Fibroblast of peridontal ligament (primary cell): ENCODE measurements around the gene PRDM16.
A peak's percentile ranks its signal among the peaks of the same experiment; 100 is the strongest.

ENCODE experiments used
- DNase-seq: peaks from one replicate; pipeline ENCODE4 v3.0.0-alpha.2; 2010; ENCODE audit errors: extremely low read depth

Gene PRDM16

DNA sequence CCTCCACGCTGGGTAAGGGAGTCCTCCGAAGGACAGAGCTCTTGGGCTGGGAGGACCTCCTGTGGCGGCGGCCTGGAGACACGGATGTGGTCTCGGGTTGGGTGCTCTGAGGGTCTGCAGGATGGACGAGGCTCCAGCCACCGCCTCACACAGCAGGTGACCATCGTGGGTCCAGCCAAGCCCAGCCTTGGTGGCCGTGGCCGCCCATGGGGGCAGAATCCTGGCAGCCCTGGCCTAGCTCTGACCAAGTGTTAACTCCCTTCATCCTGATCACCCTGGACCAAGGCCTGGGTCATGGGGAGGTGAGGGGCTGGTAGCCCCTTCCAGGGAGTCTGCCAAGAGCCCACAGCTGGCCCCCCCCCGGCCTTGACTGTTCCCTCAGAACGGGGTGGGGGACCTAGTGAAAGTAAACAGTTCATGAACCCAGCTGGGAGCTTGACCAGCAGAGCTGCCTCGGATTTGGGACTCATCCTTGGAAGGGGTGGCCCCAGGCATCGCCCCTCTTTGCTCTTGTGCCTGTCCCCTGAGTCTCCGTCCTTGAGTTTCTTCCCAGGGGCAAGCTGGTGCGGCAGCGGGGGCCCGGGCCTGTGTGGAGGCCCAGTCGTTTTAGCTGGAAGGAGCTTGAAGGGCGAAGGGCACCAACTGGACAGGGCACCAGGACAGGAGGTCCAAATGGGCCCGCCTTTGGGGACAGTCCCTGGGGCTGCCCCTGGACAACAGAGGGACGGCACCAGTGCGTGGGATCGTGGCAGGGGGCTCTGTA, 403.3 kb downstream of the PRDM16 start:
- DNase-seq: no peak

DNA sequence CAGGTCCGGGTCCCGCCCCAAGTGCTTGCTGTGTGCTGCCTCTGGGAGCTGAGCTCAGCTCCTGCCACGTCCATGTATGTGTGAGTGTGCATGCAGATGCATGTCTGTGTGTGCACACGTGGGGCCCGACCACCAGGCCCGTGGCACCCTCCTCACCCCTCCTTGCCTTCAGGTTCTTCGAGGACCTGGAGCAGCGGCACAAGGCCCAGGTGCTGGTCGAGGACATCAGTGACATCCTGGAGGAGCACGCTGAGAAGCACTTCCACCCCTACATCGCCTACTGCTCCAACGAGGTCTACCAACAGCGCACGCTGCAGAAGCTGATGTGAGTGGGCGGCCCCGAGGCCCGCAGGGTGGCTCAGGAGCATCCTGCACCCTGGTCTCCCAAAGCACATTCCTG, 403.9 kb downstream of the PRDM16 start:
- DNase-seq: no peak

DNA sequence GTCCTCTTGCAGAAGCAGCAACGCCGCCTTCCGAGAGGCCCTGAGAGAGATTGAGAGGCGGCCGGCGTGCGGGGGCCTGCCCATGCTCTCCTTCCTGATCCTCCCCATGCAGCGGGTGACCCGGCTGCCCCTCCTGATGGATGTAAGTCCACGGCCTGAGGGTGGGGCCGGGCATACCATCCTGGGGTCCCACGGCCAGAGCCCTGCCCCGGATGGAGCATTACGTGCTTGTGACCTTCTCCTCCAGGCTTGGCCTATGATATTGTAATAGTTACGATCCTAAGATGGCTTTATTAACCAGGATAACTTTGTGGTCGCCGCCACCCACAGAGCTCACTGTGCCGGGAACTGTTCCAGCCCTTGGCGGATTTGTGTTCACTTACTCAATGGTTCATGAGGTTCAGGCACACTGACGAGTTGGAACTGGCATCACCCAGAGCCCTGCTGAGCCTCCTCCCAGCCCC, 404.4 kb downstream of the PRDM16 start:
- peak; percentile 89 for DNase-seq

DNA sequence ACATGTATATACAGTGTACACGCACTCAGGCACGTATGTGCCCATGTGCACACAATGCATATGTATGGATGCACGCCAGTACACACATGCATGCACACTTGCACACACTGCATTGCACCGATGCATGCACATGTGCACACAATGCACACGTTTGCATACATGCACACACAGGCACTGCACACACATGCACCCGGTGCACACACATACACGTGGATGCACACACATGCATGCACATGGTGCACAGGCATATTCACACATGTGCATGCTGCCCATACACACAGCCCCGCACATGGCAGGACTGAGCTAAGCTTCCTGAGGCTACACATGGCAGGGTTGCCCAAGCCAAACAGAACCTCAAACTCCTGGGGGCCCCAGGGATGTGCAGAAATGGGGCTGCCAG, 405.0 kb downstream of the PRDM16 start:
- DNase-seq: peak; percentile 0

DNA sequence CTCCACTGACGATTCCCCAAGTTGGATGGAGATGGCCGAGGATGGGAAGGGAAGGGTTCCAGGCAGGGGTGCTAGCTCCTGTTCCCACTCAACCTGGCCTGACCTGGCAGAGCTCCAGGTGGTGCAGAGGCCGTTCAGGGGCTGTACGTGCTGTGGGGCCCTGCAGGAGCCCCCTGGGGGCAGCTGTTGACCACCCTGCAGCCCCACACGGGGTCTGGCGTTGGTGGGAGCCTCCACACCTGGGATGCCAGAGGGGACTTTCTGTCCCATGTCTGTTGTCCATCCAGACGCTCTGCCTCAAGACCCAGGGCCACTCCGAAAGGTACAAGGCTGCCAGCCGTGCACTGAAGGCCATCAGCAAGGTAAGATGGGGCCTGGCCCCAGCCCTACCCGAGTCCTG, 405.4 kb downstream of the PRDM16 start:
- no peak for DNase-seq

DNA sequence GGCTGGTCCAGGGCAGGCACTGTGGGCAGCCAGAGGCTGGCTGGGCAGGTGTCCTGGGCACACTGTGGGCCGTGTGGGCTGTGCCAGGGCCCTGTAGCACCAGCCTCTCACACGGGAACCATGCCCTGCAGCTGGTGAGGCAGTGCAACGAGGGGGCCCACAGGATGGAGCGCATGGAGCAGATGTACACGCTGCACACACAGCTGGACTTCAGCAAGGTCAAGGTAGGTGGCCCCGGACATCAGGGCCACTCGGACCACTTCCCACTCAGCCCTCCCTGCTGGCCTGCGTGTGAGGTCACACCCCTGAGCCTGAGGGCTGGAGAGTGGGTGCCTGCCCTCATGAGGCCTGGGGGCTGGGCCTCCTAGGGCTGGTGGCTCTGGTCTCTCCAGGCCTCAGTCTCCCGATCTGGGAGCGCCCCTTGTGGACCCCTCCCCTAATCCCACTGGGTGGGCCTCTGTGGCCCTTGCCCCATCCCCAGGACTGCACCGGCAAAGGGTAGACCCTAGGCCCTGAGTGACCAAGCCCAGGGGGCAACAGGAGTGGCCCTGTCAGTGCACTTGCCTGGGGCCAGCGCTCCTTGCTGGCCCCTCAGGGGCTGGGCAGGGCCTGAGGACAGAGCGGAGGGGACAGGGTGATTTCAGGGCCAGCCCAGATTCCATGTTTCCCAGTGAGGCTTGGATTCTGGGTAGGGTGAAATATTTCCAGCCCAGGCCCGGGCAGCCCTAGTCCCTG, 407.0 kb downstream of the PRDM16 start:
- DNase-seq: no peak

DNA sequence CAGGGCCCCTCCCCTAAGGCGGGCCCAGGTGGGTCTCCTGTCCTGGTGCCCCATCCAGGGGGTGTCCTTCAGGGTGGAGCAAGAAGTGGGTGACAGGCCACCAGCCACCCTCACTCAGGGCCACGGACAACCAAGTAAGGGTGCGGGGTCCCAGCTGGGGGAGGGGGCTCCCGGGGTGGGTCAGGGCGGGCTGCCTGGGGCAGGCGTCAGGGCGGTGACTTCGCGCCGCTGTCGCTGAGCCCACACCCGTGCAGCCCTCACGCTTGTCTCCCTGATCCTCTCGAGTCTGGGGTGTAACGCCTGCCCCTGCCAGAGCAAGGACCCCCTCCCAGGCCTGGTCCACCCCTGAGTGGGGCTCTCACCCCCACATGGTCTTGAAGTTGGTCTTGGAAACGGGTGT, 407.7 kb downstream of the PRDM16 start:
- no peak for DNase-seq

DNA sequence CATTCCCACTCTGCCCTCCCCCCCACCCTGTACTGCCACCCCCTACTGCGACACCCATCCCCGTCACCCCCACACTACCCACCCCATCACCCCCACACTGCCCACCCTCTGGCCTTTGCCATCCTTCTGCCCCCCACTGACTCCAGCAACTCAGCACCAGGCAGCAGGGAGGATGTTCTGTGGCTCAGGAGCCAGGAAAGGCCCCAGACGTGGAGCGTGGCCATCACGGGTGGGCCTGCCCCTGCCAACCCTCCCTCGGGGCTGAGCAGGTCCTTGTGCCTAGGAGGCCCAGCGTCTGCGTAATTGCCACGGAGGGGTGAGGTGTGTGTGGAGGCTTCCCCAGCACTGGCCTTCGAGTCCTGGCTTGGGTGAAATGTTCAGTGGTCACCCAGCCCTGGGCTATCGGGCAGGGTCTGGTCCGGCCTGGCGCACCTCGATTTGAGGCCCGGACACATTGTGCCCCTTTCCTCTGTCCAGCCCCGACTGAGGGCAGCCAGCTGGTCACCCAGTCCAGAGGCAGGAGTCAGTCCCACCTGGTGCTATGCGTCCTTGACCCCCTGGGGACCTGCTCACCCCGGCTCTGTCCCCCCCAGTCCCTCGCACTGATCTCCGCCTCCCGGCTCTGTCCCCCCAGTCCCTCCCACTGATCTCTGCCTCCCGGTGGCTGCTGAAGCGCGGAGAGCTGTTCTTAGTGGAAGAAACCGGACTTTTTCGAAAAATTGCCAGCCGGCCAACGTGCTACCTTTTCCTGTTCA, 408.4 kb downstream of the PRDM16 start:
- peak; percentile 0 for DNase-seq

DNA sequence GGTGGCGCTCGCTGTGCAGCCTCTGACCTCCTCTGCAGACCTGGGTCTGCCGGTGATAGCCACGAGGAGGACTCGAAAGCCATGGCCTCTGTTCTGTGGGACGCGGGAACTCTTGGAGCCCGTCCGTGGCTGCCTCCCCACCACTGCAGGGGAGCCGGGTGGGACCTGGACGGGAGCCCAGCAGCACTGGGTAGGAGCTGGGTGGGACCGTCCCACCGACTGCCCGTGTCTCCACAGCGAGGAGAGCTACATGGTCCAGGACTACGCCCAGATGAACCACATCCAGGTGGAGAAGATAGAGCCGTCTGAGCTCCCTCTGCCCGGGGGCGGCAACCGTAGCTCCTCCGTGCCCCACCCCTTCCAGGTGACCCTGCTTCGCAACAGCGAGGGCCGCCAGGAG, 409.2 kb downstream of the PRDM16 start:
- no peak for DNase-seq

DNA sequence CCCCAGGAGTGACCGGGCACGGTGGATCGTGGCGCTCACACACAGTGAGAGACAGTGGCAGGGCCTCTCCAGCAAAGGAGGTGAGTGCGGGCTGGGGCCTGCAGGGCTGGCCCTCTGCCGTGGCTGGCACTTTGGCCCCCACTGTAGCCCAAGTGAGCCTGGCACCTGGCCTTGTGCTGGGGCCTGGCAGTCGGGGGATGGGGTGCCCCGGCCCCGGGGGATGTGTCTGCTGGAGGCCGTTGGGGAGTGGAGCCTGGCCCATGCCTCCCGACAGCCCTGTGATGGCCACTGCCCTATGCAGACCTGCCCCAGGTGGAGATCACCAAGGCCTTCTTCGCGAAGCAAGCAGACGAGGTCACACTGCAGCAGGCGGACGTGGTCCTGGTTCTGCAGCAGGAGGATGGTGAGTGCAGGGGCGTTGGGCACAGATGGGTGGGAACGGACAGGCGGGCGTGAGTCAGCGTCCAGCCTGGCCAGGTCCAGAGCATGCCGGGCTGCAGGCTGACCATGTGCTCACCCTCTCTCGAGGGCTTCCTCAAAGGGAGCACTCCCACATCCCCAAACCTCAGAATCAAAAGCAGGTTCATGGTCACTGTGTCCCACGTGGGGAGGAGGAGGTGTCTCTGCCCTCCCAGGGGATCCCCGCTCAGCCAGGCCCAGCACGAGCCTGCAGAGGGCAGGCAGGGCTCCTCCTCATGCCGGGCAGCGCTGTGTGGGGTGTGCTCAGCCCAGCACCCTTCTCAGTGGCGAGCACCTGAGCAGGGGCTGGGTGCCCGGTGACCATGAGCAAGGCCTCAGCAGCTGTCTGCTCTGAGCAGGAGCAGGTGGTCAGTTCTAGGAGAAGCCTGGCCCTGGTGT, 410.7 kb downstream of the PRDM16 start:
- DNase-seq: no peak

DNA sequence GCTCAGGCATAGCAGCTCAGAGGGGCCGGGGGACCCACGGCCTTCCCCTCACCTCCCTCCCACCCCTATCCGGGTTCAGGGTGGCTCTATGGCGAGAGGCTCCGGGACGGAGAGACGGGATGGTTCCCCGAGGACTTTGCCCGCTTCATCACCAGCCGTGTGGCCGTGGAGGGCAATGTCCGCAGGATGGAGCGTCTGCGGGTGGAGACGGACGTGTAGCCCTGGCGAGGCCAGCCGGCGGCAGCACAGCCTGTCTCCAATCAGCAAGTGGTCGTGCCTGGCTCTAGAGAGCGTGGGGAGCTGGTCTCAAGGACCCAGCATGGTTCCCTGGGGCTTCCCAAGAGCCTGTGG, 411.3 kb downstream of the PRDM16 start:
- no peak for DNase-seq

DNA sequence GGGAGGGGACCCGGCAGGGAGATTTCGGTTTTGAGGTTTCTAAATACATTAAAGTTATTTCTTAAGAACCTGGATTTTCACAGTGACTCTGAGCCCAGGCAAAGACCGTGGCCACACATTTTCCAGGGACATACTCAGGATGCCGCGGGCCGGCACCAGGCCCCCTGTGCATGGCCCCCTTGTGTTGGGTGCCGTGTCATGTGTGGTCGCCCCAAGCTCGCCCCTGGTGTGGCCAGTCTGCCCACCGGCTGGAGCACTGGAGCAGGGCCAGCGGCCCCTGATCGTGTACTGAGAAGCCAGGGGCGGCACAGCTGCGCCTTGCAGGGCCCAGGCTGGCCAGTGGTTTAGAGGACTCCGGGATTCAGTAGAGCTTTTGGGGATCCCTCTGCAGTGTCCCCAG, 412.0 kb downstream of the PRDM16 start:
- no peak for DNase-seq

DNA sequence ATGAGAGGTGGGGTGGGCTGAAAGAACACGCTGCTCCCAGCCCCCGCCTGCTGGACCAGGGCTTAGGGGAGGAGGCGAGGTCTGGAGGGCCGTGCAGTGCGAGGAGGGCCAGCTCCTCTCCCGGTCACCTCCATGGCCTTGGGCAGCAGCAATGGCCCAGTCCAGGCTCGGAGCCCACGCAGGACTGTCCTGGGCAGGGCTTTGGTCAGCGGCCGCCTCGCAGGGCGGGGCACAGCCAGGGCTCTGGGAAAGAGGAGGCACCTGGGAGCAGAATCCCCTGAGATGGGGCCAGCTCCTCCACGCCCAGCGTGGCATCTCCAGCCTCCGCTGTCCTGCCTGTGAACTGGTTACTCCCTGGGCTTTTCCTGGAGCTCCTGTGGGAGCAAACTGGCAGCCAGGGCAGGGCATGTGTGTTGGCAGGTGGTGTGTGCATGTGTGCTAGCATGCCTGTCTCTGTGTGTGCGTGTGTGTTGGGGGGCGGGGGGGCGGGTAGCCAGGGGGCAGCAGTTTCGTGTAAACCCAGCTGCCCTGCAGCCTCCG, 412.9 kb downstream of the PRDM16 start:
- no peak for DNase-seq

DNA sequence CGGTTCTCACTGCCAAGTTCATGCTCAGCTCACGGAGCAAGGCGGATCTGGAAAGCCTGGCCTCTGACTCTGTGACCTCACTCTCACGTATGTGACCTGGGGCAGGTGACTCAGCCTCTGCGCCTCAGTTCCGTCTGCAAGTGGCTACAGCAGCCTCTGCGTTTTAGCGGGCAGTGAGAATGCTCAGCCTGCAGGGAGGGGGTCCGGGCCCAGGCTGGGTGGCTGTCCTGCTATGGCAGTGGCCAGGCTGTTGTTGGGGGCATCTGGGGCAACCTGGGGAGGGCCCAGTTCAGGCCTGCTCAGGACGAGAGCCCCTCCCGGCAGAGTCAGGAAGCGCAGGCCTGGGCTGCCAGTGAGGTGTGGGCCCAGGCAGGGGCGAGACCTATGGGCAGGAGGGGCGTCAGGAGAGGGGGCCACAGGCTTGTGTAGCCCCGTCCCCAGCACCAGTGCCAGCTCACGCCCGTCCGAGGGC, 413.4 kb downstream of the PRDM16 start:
- no peak for DNase-seq

DNA sequence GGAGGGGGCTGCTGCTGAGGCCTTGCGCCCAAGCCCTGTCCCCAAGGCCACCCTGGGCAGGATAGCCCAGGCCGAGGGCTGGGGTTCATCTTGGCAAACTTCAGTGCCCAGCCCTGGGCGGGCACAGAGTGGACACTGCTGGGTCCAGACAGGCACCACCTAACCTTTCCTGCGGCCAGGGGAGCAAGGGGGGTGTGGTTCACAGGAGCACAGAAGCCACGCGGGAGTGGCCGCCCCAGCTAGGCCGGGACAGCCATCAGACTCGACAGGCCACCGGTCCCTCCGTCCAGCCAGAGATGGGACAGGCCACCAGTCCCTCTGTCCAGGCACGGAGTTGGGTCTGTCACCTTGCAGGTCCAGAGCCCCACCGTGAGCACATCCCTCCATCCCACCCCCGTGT, 414.4 kb downstream of the PRDM16 start:
- no peak for DNase-seq

DNA sequence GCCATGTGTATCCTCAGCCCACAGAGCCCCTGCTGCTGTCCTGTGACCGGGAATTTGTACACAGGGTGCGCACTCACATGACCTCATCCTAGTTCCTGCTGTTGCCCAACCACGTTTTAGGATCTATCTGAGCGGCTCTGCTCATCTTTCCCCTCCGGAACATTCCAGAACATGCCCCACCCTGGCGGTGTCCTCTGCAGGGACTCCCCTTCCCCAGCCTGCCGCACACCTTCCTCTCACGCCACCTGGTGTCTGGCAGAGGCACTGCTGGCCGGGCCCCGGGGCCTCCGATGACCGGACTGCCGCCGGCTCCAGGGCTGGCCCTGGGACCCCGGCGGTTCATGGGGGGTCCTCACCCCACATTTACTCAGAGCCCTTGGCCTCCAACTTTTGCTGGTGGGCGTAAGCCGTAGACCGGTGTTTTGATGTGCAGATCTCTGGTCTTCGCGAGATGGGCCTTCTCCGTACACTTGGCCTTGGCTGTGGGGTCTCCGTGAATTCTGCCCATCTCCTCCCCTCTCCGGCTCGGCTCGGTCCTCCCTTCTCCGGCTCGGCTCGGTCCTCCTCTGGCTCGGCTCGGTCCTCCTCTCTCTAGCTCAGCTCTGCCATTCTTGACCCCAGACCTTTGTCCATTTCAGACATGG, 414.9 kb downstream of the PRDM16 start:
- DNase-seq: peak; percentile 1

DNA sequence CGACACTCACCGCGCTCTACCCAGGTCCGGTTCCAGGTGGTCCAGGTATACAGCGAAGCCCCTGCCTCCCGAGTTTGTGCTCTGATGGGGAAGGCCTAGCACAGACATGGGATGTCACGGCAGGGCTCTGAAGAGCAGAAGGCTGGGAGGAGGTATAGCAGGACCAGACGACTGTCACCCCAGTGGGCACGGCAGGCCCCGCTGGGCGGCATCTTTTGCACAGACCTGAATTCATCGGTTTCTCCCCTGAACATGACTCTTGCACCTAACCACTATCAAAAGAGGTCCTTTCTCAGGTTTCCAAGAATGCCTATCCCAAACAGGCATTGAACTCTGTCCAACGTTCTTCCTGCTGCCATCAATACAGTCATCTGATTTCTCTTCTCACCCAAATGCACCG, 416.0 kb downstream of the PRDM16 start:
- DNase-seq: no peak
